ENCODE data around the gene CD2BP2. TPM values are rescaled to one million over a fixed set of nuclear protein-coding genes. Genes with fewer than 3 reads are reported as not detected.

CD2BP2 gene
- total and polyA plus RNA-seq, 2 of the 13 experiments (the other 11 are each of a cell fraction or from before 2014, with no cell fraction given) = 24.9 to 54.6 TPM

DNA sequence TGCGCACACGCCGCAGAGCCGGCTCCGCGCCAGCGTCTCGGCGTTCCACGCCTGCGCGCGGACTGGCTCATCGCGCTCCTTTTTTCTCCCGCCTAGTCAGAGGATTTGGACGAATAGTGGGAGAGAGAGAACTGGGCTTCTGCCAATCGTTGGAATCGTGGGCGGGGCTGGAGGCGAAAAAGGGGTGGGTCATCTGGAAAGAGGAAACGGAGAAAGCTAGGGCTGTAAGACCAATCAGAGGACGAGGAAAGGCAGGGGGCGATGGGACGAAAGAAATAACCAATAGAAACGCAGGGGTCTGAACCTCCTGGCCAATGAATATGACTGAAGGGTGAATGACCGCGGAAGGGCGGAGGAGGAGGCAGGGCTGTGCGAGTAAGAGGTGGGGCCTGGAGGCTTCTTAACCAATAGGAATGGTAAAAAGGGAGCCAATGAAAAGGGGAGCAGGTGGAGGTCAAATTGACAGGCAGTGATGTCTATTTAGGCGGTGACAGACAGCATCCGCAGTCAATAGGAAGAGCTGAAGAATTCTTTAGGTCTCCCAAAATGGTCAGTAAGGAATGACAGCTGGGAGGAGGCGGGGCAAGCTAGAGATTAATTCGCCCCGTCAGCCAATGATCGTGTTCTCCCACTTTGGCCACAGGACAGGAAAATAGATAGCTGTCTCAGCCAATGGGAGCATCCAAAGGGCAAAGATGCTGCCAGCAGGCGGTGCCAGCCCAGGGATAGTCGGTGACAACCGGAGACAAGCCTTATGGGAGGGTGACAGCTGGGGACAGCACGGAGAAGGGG, 15.5 kb upstream of the CD2BP2 start, which contains the start of gene TBC1D10B (continued):
- no peak for TF ChIP-seq CBX1 (IDR thresholded peaks at IDR 0.05; ENCODE audit: low read depth)
- TF ChIP-seq ZNF543 (CRISPR knock-in tag; IDR thresholded peaks at IDR 0.05) = no peak
- peak in 1 of 2 experiments; percentile 50; a peak in 1 of 4 replicates for TF ChIP-seq KLF16 (CRISPR knock-in tag; IDR thresholded peaks at IDR 0.05)
- TF ChIP-seq ZNF275 (CRISPR knock-in tag; IDR thresholded peaks at IDR 0.05; ENCODE audit: borderline replicate concordance) = no peak
- no peak; the same call in 1 of the 2 replicates for TF ChIP-seq CBFB (CRISPR knock-in tag; IDR thresholded peaks at IDR 0.05)
- TF ChIP-seq MAX (IDR thresholded peaks at IDR 0.05) = 0 out of 2 replicates have a peak, but pooled peaks have one; percentile 16
- no peak for TF ChIP-seq ISX (CRISPR knock-in tag; conservative IDR thresholded peaks at IDR 0.05)
- TF ChIP-seq FOXP1 (IDR thresholded peaks at IDR 0.05) = no peak
- no peak for TF ChIP-seq FOXP1 (CRISPR knock-in tag; IDR thresholded peaks at IDR 0.05)
- no peak for TF ChIP-seq ZNF589 (CRISPR knock-in tag; conservative IDR thresholded peaks at IDR 0.05)
- no peak for TF ChIP-seq SNAPC2 (CRISPR knock-in tag; IDR thresholded peaks at IDR 0.05)
- no peak for TF ChIP-seq KAT7 (CRISPR knock-in tag; IDR thresholded peaks at IDR 0.05; ENCODE audit: borderline replicate concordance)
- no peak for TF ChIP-seq ATRX (CRISPR knock-in tag; IDR thresholded peaks at IDR 0.05; ENCODE audit: borderline replicate concordance)
- TF ChIP-seq PLSCR1 (CRISPR knock-in tag; IDR thresholded peaks at IDR 0.05; ENCODE audit: borderline replicate concordance) = no peak
- TF ChIP-seq PITX1 (CRISPR knock-in tag; IDR thresholded peaks at IDR 0.05) = no peak; the same call in 1 of the 2 replicates
- TF ChIP-seq SOX5 (CRISPR knock-in tag; IDR thresholded peaks at IDR 0.05; ENCODE audit: borderline replicate concordance) = peak; percentile 51; the same call in 1 of the 2 replicates
- no peak for TF ChIP-seq ZNF850 (CRISPR knock-in tag; conservative IDR thresholded peaks at IDR 0.05)
- TF ChIP-seq, protein P1, sequence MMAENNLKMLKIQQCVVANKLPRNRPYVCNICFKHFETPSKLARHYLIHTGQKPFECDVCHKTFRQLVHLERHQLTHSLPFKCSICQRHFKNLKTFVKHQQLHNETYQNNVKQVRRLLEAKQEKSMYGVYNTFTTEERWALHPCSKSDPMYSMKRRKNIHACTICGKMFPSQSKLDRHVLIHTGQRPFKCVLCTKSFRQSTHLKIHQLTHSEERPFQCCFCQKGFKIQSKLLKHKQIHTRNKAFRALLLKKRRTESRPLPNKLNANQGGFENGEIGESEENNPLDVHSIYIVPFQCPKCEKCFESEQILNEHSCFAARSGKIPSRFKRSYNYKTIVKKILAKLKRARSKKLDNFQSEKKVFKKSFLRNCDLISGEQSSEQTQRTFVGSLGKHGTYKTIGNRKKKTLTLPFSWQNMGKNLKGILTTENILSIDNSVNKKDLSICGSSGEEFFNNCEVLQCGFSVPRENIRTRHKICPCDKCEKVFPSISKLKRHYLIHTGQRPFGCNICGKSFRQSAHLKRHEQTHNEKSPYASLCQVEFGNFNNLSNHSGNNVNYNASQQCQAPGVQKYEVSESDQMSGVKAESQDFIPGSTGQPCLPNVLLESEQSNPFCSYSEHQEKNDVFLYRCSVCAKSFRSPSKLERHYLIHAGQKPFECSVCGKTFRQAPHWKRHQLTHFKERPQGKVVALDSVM (CRISPR knock-in tag; IDR thresholded peaks at IDR 0.05) = no peak
- TF ChIP-seq NCOA2 (CRISPR knock-in tag; IDR thresholded peaks at IDR 0.05) = peak; percentile 19; the same call in 1 of the 2 replicates
- TF ChIP-seq, protein P2, sequence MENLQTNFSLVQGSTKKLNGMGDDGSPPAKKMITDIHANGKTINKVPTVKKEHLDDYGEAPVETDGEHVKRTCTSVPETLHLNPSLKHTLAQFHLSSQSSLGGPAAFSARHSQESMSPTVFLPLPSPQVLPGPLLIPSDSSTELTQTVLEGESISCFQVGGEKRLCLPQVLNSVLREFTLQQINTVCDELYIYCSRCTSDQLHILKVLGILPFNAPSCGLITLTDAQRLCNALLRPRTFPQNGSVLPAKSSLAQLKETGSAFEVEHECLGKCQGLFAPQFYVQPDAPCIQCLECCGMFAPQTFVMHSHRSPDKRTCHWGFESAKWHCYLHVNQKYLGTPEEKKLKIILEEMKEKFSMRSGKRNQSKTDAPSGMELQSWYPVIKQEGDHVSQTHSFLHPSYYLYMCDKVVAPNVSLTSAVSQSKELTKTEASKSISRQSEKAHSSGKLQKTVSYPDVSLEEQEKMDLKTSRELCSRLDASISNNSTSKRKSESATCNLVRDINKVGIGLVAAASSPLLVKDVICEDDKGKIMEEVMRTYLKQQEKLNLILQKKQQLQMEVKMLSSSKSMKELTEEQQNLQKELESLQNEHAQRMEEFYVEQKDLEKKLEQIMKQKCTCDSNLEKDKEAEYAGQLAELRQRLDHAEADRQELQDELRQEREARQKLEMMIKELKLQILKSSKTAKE (CRISPR knock-in tag; IDR thresholded peaks at IDR 0.05; ENCODE audit: borderline replicate concordance) = no peak
- TF ChIP-seq, protein P3, sequence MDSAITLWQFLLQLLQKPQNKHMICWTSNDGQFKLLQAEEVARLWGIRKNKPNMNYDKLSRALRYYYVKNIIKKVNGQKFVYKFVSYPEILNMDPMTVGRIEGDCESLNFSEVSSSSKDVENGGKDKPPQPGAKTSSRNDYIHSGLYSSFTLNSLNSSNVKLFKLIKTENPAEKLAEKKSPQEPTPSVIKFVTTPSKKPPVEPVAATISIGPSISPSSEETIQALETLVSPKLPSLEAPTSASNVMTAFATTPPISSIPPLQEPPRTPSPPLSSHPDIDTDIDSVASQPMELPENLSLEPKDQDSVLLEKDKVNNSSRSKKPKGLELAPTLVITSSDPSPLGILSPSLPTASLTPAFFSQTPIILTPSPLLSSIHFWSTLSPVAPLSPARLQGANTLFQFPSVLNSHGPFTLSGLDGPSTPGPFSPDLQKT (CRISPR knock-in tag; IDR thresholded peaks at IDR 0.05; ENCODE audit: borderline replicate concordance) = no peak
- TF ChIP-seq GTF3A (CRISPR knock-in tag; conservative IDR thresholded peaks at IDR 0.05) = no peak
- TF ChIP-seq ZBTB21 (CRISPR knock-in tag; IDR thresholded peaks at IDR 0.05) = no peak
